CD4-positive, alpha-beta T cell treated with Interleukin-4 for 1 hour (primary cell): ENCODE results near the gene SCLY.
A peak's percentile ranks its signal among the peaks of the same experiment; 100 is the strongest.
"Not testable (repeated sequence)": the region's sequence is repeated elsewhere in the genome, so short reads cannot be mapped to it uniquely, and the experiment has no call there.

Experiments
- DNase-seq, 2 donors: peaks; one replicate each; pipeline ENCODE4 v3.0.0-alpha.2; 2020 to 2022

Gene SCLY, protein sequence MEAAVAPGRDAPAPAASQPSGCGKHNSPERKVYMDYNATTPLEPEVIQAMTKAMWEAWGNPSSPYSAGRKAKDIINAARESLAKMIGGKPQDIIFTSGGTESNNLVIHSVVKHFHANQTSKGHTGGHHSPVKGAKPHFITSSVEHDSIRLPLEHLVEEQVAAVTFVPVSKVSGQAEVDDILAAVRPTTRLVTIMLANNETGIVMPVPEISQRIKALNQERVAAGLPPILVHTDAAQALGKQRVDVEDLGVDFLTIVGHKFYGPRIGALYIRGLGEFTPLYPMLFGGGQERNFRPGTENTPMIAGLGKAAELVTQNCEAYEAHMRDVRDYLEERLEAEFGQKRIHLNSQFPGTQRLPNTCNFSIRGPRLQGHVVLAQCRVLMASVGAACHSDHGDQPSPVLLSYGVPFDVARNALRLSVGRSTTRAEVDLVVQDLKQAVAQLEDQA

GRCh38 chr2:238060542-238061314 lies at the start of gene SCLY:
TSS of gene SCLY (plus strand) at chr2:238061001. CDS start at chr2:238061055, 54 bp downstream.
- DNase-seq: peak; percentile 97 to 98

DNA sequence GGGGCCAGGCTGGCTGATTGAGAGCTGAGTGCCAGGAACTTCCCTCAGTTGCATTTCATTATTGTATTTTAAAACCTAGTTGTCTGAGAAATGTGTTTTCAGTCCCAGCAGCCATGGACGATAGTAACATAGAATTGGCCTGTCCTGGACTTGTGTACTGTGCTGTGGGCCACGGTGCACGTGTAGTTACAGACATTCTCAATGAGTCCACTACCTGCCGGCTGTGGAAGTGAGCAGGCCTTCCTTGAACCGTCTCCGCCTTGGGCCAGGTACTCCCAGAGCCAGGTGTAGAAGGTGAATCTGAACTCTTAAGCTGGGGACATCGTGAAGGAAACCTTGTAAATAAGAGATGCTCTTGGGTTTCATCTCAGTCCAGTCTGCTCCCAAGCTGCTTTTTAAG lies 47.0 kb upstream of the SCLY start:
- no peak for DNase-seq

DNA sequence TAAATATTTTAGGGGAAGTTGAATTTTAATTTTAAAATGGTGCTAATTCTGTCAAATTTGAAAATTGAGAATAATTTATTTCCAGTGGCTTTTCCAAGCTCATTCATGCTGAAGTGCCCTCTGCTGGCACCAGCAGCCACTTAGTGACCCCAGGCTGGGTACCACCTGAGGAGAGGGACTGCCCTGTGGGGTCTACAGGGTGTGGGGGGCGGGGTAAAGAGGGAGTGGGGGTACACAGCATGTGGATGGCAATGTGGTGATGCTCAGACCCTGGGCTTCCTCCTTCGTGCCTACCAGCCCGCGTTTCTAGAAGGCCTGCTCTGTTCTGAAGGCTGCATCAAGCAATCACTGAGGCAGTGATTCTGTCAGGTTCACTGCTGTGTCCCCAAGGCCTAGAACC lies 45.1 kb upstream of the SCLY start:
- no peak for DNase-seq

GRCh38 chr2:238016526-238016925 lies 44.3 kb upstream of the SCLY start:
- no peak for DNase-seq

DNA sequence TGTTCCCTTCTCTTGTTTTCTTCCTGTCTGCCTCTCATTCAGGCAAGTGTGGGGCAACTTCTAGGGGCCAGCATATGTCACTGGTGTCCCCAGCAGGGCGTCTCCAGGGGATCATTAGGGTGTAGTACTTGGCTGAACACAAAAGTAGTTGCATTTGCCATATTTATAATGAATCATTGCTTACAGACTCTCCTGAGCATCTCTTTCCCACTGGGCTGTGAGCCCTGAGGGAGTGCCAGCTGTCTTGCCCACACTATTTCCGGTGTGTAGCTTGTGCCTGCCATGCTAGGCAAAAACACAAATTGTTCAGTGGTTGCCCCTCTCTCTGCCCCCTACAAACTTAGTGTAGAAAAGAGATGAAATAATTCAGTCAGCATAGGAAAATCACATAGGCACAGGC lies 40.8 kb upstream of the SCLY start:
- no peak for DNase-seq

DNA sequence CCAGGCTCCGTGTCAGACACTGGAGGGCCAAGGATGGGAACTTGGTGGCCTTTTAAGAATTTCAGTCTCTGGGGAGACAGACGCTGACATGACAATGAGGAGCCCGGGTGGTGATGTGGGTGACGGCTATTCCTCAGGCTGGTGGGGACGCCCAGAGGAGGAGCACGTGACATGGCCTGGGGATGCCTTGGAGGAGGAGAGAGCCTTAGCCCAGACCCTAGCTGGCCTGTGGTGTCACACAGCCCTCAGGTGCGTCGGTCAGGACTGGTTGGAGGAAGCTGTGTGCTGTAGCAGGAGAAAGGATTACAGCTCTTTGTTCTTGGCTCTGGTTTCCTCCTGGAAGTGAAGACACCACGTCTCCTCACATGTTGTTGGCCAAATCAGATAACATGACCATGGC lies 40.0 kb upstream of the SCLY start:
- no peak for DNase-seq

- DNase-seq: no peak
Observed at GRCh38 chr2:238021327-238021726, 39.5 kb upstream of the SCLY start.

DNA sequence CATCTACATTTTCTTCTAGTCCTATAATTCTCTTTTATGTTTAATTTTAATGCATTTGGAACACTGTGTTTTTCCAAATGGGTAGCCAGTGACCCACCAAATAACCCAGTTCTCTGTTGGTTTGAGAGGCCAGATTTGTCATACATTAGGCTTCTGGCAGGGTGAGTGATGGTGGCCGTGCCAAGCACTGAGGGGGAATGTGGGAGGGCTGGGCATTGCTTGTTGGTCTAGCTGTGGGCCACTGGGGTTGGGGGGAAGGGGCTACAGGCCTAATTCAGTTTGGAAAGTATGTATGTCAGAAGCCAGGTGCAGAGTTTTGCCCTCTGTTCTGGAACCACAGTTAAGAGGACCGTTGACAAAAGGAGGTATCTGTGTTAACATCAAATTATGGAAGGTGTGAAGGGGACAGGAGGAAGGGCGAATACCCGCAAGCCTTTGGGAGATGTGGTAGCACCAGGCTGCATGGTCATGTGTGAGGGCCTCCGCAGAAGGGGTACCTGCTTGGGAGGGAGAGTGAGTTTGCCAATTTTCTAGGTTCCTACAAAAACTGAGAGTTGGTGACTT lies 38.1 kb upstream of the SCLY start:
- no peak for DNase-seq

DNA sequence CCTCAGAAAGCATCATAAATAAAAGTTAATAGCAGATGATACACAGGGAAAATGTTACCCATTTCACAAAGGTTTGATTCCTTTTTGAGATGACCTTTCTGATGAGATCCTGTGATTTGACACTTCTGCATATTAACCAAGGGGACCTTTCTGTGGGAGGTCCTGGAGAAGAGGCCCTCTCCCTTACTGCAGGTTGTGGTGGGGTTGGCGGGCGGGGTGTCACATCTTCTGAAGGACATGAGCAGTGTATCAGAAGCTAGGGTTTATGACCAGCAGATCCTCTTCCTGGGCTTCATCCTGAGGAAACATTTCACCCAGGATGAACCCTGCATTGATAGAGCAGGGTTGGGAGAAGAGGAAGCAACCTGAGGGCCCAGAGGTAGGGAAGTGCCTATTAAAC lies 37.2 kb upstream of the SCLY start:
- no peak for DNase-seq

DNA sequence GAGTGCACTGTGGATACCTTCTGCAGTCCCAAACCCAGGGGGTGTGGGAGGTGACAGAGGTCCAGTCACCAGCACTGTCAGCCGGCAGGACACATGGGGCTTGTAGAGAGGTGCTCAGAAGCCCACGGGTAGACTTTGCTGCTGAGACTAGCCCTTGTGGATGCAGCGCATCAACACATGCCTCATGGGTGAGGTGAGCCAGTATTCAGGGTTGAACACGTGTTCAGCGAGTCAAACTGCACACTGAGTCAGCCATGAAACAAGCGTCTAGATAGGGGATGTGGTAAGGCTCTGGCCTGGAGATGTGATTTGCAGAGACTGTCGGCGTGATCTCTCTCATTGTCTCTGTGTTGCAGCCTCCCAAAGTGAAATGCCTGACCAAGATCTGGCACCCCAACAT lies 35.8 kb upstream of the SCLY start:
- DNase-seq: no peak

GRCh38 chr2:238025741-238026360 lies 35.0 kb upstream of the SCLY start:
- no peak for DNase-seq

- DNase-seq: no peak
Observed at GRCh38 chr2:238027058-238027457, 33.7 kb upstream of the SCLY start.

DNA sequence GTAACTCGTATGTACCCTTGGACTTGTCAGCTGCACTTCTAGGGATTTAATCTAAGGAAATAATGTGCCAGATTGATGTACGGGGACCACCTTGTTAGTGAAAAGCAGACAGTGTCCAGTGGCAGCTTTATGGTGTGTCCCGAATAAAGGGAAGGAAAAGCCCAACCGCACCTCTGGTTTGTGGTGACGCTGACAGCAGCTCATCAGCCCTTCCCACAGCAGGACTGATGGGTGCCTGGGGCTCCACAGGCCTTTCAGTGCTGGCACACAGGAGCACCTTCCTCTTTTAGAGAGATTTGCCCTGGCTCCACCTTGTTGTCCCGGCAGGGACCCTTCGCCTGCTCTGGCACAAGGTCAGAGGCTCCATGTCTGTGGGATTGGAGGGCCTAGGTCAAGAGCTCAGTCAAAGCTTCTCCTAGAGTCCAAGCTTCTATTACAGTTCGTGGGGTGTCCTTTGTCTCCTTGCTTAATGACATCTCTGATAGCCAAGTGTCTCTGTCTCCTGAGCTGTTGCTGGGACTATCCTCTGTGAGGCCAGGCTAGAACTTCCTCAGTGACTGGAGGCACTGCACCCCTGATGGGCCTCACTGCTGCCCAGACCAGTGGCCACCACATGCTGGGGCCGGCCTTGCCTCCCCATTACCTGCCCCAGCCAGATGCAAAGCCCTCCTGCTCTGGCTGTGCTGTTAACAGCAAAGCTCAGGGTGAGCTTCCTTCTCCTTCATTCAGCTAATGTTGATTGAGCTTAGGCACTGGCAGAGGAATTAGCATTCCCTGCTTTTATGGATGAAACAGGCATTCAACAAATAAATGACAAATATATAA lies 33.0 kb upstream of the SCLY start:
- DNase-seq: no peak

DNA sequence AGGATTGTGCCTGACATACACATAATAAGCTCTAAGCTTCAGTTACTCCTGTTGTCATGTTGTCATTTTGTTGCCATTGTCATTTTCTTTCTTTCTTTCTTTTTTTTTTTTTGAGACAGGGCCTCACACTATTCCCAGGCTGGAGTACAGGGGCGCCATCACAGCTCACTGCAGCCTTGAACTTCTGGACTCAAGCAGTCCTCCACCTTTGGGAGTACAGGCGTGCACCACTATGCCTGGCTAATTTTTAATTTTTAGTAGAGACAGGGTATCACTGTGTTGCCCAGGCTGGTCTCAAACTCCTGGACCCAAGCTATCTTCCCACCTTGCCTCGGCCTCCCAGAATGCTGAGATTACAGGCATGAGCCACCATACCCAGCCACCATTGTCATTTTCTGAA lies 30.9 kb upstream of the SCLY start:
- no peak for DNase-seq

- DNase-seq: no peak
Observed at GRCh38 chr2:238030422-238031155, 30.2 kb upstream of the SCLY start.

- no peak for DNase-seq
Observed at GRCh38 chr2:238031751-238032150, 29.1 kb upstream of the SCLY start.

GRCh38 chr2:238032755-238033337 lies 28.0 kb upstream of the SCLY start:
- no peak for DNase-seq

DNA sequence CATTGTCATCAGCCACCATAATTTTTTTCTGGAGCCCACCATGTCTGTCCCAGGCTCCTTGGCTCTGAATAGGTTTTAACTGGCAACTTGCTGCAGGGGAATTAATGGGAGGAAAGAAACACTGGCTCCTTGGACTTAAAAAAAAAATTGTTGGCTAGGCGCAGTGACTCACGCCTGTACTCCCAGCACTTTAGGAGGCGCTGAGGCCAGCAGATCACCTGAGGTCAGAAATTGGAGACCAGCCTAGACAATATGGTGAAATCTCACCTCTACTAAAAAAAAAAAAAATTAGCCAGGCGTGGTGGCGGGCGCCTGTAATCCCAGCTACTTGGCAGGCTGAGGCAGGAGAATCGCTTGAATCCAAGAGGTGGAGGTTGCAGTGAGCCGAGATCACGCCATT lies 26.8 kb upstream of the SCLY start:
- not testable (repeated sequence) for DNase-seq

DNA sequence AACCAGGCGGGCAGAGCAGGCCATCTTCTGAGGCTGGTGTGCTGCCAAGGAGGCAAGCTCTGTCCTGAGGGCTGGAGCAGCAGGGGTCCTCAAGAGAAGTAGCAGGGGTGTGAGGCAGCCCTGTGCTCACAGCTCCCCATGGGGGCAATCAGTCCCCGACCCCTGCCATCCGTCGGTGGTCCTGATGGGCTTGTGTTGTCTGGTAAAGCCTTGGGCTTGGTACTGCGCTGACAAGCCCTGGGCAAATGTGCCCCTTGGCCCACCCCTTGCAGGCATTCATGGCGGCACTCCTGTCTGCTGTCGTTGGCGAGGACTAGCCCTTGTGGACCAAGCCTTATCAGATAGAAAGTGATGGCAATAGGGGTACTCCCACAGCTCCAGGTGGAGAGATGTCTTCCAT lies 22.6 kb upstream of the SCLY start:
- no peak for DNase-seq

DNA sequence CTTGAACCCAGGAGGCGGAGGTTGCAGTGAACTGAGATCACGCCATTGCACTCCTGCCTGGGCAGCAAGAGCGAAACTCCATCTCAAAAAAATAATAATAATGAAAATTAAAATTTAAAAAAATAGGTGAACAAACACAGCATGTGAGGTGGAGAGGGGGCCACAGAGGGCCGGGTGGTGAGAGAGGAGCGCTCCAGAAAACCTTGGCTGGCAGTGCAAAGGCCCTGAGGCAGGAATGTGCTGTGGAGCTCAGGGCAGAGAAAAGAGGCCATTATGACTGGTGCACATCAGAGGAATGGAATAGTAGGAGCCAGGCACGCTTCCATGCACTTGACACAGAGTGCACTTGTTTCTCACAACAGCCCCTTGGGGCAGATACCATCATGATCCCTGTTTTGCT lies 21.6 kb upstream of the SCLY start:
- DNase-seq: no peak

- DNase-seq: no peak
Observed at GRCh38 chr2:238039985-238040384, 20.8 kb upstream of the SCLY start.
